Vein endothelial cell (primary cell): ENCODE data around the gene SFPQ. TPM values are rescaled to one million over a fixed set of nuclear protein-coding genes. Genes with fewer than 3 reads are reported as not detected.

Source experiments
- small RNA-seq: library from RNA; depleted of rRNA; stranded (forward); fragments of <200 nt; gene quantifications from one replicate; pipeline ENCODE3, GENCODE V24; 2012
- total RNA-seq: library from RNA; depleted of rRNA; stranded (reverse); fragments of >200 nt; gene quantifications from 2 replicates; pipeline ENCODE4 v1.2.3, GENCODE V29; 2012

Gene SFPQ
- total RNA-seq: 279 and 286 TPM in 2 replicates

GRCh38 chr1:35192853-35193664 lies at the start of gene SFPQ:
Gene SFPQ (minus strand): TSS chr1:35193145. CDS start chr1:35193049, 96 bp downstream.

Small RNA genes lying within 50 kb of the gene (small RNA-seq; reads per million reads assigned to genes)
- gene RF00019: not detected

Other genes starting within 250 kb of the SFPQ start
- 15.8 and 21.9 TPM in 2 replicates for gene TMEM35B, start 207.8 kb downstream of the SFPQ start, total RNA-seq
- gene ZMYM6, start 161.2 kb downstream of the SFPQ start, total RNA-seq: 16.3 and 19.5 TPM in 2 replicates
- gene ZMYM1, start 113.8 kb downstream of the SFPQ start, total RNA-seq: 17.0 and 25.9 TPM in 2 replicates
- 50.0 and 54.1 TPM in 2 replicates for gene ZMYM4, start 75.6 kb upstream of the SFPQ start, total RNA-seq